SK-N-MC (cell line): ENCODE measurements around the gene BEGAIN.

Source experiments
- EZH2 ChIP-seq: fragments of 200-600 bp; sonication (generic); IDR thresholded peaks from one replicate; pipeline ENCODE4 v1.6.1; 2017; ENCODE audit warnings: antibody characterized with exemption
- FOXP2 ChIP-seq: optimal IDR thresholded peaks from 2 replicates; pipeline ENCODE3; 2011; ENCODE audit warnings: mild to moderate bottlenecking, moderate library complexity; ENCODE audit not compliant: insufficient read depth; ENCODE audit errors: extremely low read length, control extremely low read depth
- POLR2AphosphoS5 ChIP-seq: IDR thresholded peaks from 2 replicates; pipeline ENCODE4 v1.6.1; 2012; ENCODE audit warnings: mild to moderate bottlenecking, low read depth, low read length, borderline replicate concordance

DNA sequence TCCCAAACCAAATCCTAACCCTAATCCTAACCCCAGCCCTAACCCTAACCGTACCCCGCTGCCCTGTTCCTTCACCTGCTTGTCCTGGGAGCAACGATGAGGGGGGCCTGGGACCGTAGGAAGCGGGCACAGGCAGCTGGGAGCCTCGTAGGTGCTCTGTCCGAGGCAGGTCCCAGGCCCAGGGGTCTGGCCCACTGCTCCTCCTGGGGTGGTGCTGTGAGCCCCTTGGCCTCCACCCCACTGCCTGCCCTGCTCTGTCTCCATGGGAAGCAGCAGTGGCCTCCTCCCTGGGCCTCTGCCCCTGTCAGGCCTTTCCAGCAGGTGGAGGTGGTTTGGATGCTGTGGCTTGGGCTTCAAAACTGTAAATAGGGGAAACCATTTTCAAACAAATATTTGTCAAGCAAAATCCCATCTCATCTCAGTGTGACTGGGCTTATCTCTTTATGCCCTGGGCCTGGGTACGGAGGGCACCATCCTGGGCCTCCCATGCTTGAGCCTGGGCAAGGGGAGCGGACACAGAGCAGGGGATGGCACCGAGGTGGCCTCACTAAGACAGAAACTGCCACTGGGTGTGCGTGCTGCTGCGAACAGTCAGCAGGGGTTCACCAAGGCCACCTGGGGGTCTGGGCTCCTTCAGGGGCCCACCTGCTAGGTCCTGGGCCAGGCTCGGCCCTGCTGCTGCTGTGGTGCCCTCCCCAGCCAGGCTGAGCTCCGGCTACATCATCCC, 3.7 kb upstream of the BEGAIN start:
- TF ChIP-seq EZH2 (no peak), POLR2AphosphoS5 (no peak), FOXP2 (no peak)
